Caco-2 (cell line): ENCODE results near the gene GPM6B. TPM values are rescaled to one million over a fixed set of nuclear protein-coding genes. Genes with fewer than 3 reads are reported as not detected.

Experiments used
- BruUV-seq: library from RNA; stranded (reverse); fragments of 400-500 nt; replicated peaks from 2 replicates; lab custom pipeline; 2021; lab: Mats Ljungman, UMichigan
- CTCF ChIA-PET: fragments of 300-600 bp; sonication (Branson Sonifier 250); formaldehyde crosslinking; loops from one replicate; lab custom pipeline; 2022; ENCODE audit warnings: antibody characterized with exemption; lab: Charles Lee
- POLR2A ChIA-PET: fragments of 300-600 bp; sonication (Branson Sonifier 250); formaldehyde crosslinking; loops from one replicate; lab custom pipeline; 2022; ENCODE audit warnings: antibody characterized with exemption; lab: Charles Lee
- DNase-seq, 2 experiments: peaks; one replicate each; pipeline versions ENCODE4 v3.0.0 to v3.0.0-alpha.2; 2020 to 2022
- H3K27me3 ChIP-seq: replicated peaks from 2 replicates; pipeline ENCODE4 v1.6.0; 2011; ENCODE audit warnings: low read length; ENCODE audit not compliant: control insufficient read depth, insufficient read depth
- H3K36me3 ChIP-seq: 2 replicates; pipeline ENCODE4 v1.5.1; 2011; ENCODE audit warnings: low read length; ENCODE audit not compliant: control insufficient read depth, insufficient read depth
- H3K4me1 ChIP-seq: fragments of 250-450 bp; sonication (Bioruptor Pico); 2 replicates; pipeline ENCODE4 v1.5.1; 2020; ENCODE audit warnings: mild to moderate bottlenecking
- H3K4me3 ChIP-seq: 2 replicates; pipeline ENCODE4 v1.5.1; 2011; ENCODE audit warnings: low read depth, mild to moderate bottlenecking, control low read depth, low read length
- H3K9me3 ChIP-seq: fragments of 250-450 bp; sonication (Bioruptor Pico); 2 replicates; pipeline ENCODE4 v1.5.1; 2020; ENCODE audit warnings: mild to moderate bottlenecking, moderate library complexity
- H3K27ac Mint-ChIP-seq: one replicate; pipeline ENCODE4 v1.8.0; 2022; ENCODE audit warnings: mixed read lengths; ENCODE audit not compliant: unreplicated experiment
- H3K27me3 Mint-ChIP-seq: one replicate; pipeline ENCODE4 v1.8.0; 2022; ENCODE audit warnings: mixed read lengths; ENCODE audit not compliant: insufficient read depth, unreplicated experiment
- H3K36me3 Mint-ChIP-seq: one replicate; pipeline ENCODE4 v1.8.0; 2022; ENCODE audit warnings: mild to moderate bottlenecking, mixed read lengths; ENCODE audit not compliant: insufficient read depth, unreplicated experiment
- H3K4me1 Mint-ChIP-seq: one replicate; pipeline ENCODE4 v1.8.0; 2022; ENCODE audit warnings: low read depth, mixed read lengths; ENCODE audit not compliant: unreplicated experiment
- H3K4me3 Mint-ChIP-seq: one replicate; pipeline ENCODE4 v1.8.0; 2022; ENCODE audit warnings: mild to moderate bottlenecking, moderate library complexity, mixed read lengths; ENCODE audit not compliant: unreplicated experiment
- H3K9me3 Mint-ChIP-seq: one replicate; pipeline ENCODE4 v1.8.0; 2022; ENCODE audit warnings: mixed read lengths; ENCODE audit not compliant: unreplicated experiment
- CTCF ChIP-seq, 2 experiments: fragments of 200-600 bp in 1 of 2; IDR thresholded peaks; 1 replicate in 1 of 2; 2 replicates in 1 of 2; pipeline versions ENCODE4 v1.5.1 to v1.8.0; 2011 to 2022; ENCODE audit warnings: antibody characterized with exemption in 1 of 2, control low read depth in 1 of 2, inconsistent platforms in 1 of 2, low read depth in 1 of 2, low read length in 1 of 2, mild to moderate bottlenecking in 1 of 2, moderate library complexity in 1 of 2; ENCODE audit not compliant: insufficient read depth in 1 of 2, severe bottlenecking in 1 of 2, unreplicated experiment in 1 of 2
- intact Hi-C: fragments of 100-400 bp; cut with micrococcal nuclease; formaldehyde crosslinking; loops from one replicate; pipeline ENCODE4 v1.10.0; 2022; ENCODE audit not compliant: unreplicated experiment
- total RNA-seq: library from RNA; stranded (reverse); gene quantifications from 2 replicates; pipeline ENCODE4 v1.2.3, GENCODE V29; 2022

The GPM6B gene
- total RNA-seq, 1 experiment from 2014 or later: 0.09 TPM

- Mint-ChIP-seq H3K4me1 (no peaks in the 10 kb centered on the region), H3K36me3 (no peaks in the 10 kb centered on the region), H3K27ac (no peak overlapping the region), H3K9me3 (no peaks in the 10 kb centered on the region), H3K27me3 (peaks cover 4% of the 10 kb centered on the region), H3K4me3 (no peak overlapping the region)
- no peak for TF ChIP-seq CTCF (IDR thresholded peaks at IDR 0.05; ENCODE audit: insufficient read depth in 1 of 2, low read depth in 1 of 2, low read length in 1 of 2, severe bottlenecking in 1 of 2, unreplicated experiment in 1 of 2)
- Histone ChIP-seq H3K27me3 (no peaks in the 10 kb centered on the region), H3K9me3 (no peaks in the 10 kb centered on the region), H3K36me3 (no peaks in the 10 kb centered on the region), H3K4me3 (no peak overlapping the region), H3K4me1 (no peaks in the 10 kb centered on the region)
- no peak for DNase-seq
- intact Hi-C loops: no loop called here
- no TSS peak for BruUV-seq
- POLR2A ChIA-PET: no interaction called here
- CTCF ChIA-PET: no interaction called here
Measured at GRCh38 chrX:13829983-13830382, 13.1 kb upstream of the GPM6B start.

- H3K27ac Mint-ChIP-seq: no peak overlapping the region
- POLR2A ChIA-PET: no interaction called here
- peaks cover 4% of the 10 kb centered on the region for H3K27me3 Mint-ChIP-seq
- intact Hi-C loops: no loop called here
- H3K9me3 Mint-ChIP-seq: no peaks in the 10 kb centered on the region
- Histone ChIP-seq H3K4me1 (no peaks in the 10 kb centered on the region), H3K4me3 (no peak overlapping the region), H3K36me3 (no peaks in the 10 kb centered on the region), H3K27me3 (no peaks in the 10 kb centered on the region), H3K9me3 (no peaks in the 10 kb centered on the region)
- CTCF ChIA-PET: no interaction called here
- TF ChIP-seq CTCF (IDR thresholded peaks at IDR 0.05; ENCODE audit: insufficient read depth in 1 of 2, low read depth in 1 of 2, low read length in 1 of 2, severe bottlenecking in 1 of 2, unreplicated experiment in 1 of 2): no peak
- no peaks in the 10 kb centered on the region for H3K4me1 Mint-ChIP-seq
- no peak for DNase-seq
- H3K4me3 Mint-ChIP-seq: no peak overlapping the region
- BruUV-seq: no TSS peak
- no peaks in the 10 kb centered on the region for H3K36me3 Mint-ChIP-seq
Measured at GRCh38 chrX:13828392-13828791, 11.5 kb upstream of the GPM6B start.

- Histone ChIP-seq H3K36me3 (no peaks in the 10 kb centered on the region), H3K4me1 (no peaks in the 10 kb centered on the region), H3K4me3 (no peak overlapping the region), H3K9me3 (no peaks in the 10 kb centered on the region), H3K27me3 (no peaks in the 10 kb centered on the region)
- Mint-ChIP-seq H3K27ac (no peak overlapping the region), H3K27me3 (peaks cover 4% of the 10 kb centered on the region), H3K4me1 (no peaks in the 10 kb centered on the region), H3K9me3 (no peaks in the 10 kb centered on the region), H3K4me3 (no peak overlapping the region), H3K36me3 (no peaks in the 10 kb centered on the region)
- BruUV-seq: no TSS peak
- POLR2A ChIA-PET: no interaction called here
- CTCF ChIA-PET: no interaction called here
- no peak for TF ChIP-seq CTCF (IDR thresholded peaks at IDR 0.05; ENCODE audit: insufficient read depth in 1 of 2, low read depth in 1 of 2, low read length in 1 of 2, severe bottlenecking in 1 of 2, unreplicated experiment in 1 of 2)
- DNase-seq: no peak
- intact Hi-C loops: no loop called here
Measured at GRCh38 chrX:13827298-13828090, 10.6 kb upstream of the GPM6B start.
